Transverse colon (tissue), 4 donors: ENCODE measurements around the gene KRTAP10-6. TPM values are rescaled to one million over a fixed set of nuclear protein-coding genes. Genes with fewer than 3 reads are reported as not detected.
"Not testable (repeated sequence)": the region's sequence is repeated elsewhere in the genome, so short reads cannot be mapped to it uniquely, and the experiment has no call there.

Source experiments
- DNase-seq: peaks from one replicate; pipeline ENCODE4 v3.0.0-alpha.2; 2019
- H3K27ac ChIP-seq, 4 donors: fragments of 200-600 bp; sonication (generic); 2 replicates each; pipeline ENCODE4 v1.5.1; 2016 to 2018; ENCODE audit warnings: inconsistent platforms in 4 of 4
- H3K27me3 ChIP-seq: fragments of 200-600 bp; sonication (generic); 2 replicates; pipeline ENCODE4 v1.5.1; 2017; ENCODE audit warnings: inconsistent platforms
- H3K36me3 ChIP-seq, 4 donors: fragments of 200-600 bp; sonication (generic); 2 replicates each; pipeline ENCODE4 v1.5.1; 2017 to 2019; ENCODE audit warnings: inconsistent platforms in 4 of 4
- H3K4me1 ChIP-seq, 4 donors: fragments of 200-600 bp; sonication (generic); 2 replicates each; pipeline ENCODE4 v1.5.1; 2017 to 2020; ENCODE audit warnings: inconsistent platforms in 4 of 4
- H3K4me3 ChIP-seq, 4 donors: fragments of 200-600 bp; sonication (generic); 1 replicate in 1 of 4; 2 replicates in 3 of 4; pipeline versions ENCODE4 v1.5.1 to v1.6.1; 2017 to 2019; ENCODE audit warnings: inconsistent platforms in 4 of 4
- H3K9me3 ChIP-seq, 2 donors: fragments of 200-600 bp; sonication (generic); 2 replicates each; pipeline ENCODE4 v1.5.1; 2017 to 2019; ENCODE audit warnings: inconsistent platforms in 2 of 2
- EP300 ChIP-seq: sonication (generic); formaldehyde crosslinking; IDR thresholded peaks from one replicate; pipeline ENCODE4 v1.6.1; 2017; ENCODE audit warnings: antibody characterized with exemption, low read depth
- POLR2A ChIP-seq: fragments of 450-650 bp; IDR thresholded peaks from one replicate; pipeline ENCODE4 v1.6.1; 2016; ENCODE audit warnings: antibody characterized with exemption, mild to moderate bottlenecking, moderate library complexity
- POLR2AphosphoS5 ChIP-seq, 3 donors: sonication (generic); formaldehyde crosslinking; IDR thresholded peaks; one replicate each; pipeline ENCODE4 v1.6.1; 2016; ENCODE audit warnings: antibody characterized with exemption in 3 of 3
- WGBS, 2 donors: methylation state at CpG; one replicate each; pipeline ENCODE4 v1.1.5; 2018; ENCODE audit warnings: low coverage in 1 of 2; 5-methylcytosine and 5-hydroxymethylcytosine counted together
- in situ Hi-C, 4 donors: fragments of 200-750 bp; cut with MboI; loops; one replicate each; pipeline versions ENCODE4 v1.15.0 to v1.15.1; 2017; ENCODE audit warnings: low sequenced_read_pairs in 3 of 4, low pct_ligation_motif_present in 1 of 4, low pct_unique_long_range_greater_than_20kb in 1 of 4
- intact Hi-C: fragments of 100-400 bp; cut with DNase I; formaldehyde crosslinking; loops from one replicate; pipeline ENCODE4 v1.15.1; 2023; ENCODE audit warnings: low total_unique reads
- total RNA-seq, 4 donors: library from RNA; depleted of rRNA; stranded (reverse); fragments of >200 nt; gene quantifications; one replicate each; pipeline ENCODE4 v1.1.0, GENCODE V29; 2016
- TF ChIP-seq, protein P1 (sequence below), 5 experiments: fragments of 200-600 bp in 3 of 5; fragments of 450-650 bp in 2 of 5; sonication (generic) in 3 of 5; IDR thresholded peaks; 1 replicate in 2 of 5; 2 replicates in 3 of 5; pipeline ENCODE4 v1.5.1; 2016 to 2017; ENCODE audit warnings: antibody characterized with exemption in 5 of 5, inconsistent platforms in 3 of 5, mild to moderate bottlenecking in 2 of 5, moderate library complexity in 1 of 5

KRTAP10-6 gene
- total RNA-seq, 4 donors from 2014 or later = not detected

- Histone ChIP-seq H3K27me3 (peaks cover 11% of the 10 kb centered on the region), H3K4me1 (no peaks in the 10 kb centered on the region), H3K4me3 (no peak overlapping the region), H3K27ac (no peak overlapping the region), H3K36me3 (no peaks in the 10 kb centered on the region), H3K9me3 (peaks cover 4 to 29% of the 10 kb centered on the region in 2 donors)
- 40 to 80% methylated on average over 3 to 16 of the region's 18 CpGs for WGBS, 2 donors
- intact Hi-C loops (no loop called here), in situ Hi-C loops (no loop called here)
- no peak for DNase-seq
- no peak for TF ChIP-seq EP300
- TF ChIP-seq POLR2AphosphoS5 (IDR thresholded peaks at IDR 0.05) = no peak
- TF ChIP-seq, protein P1, sequence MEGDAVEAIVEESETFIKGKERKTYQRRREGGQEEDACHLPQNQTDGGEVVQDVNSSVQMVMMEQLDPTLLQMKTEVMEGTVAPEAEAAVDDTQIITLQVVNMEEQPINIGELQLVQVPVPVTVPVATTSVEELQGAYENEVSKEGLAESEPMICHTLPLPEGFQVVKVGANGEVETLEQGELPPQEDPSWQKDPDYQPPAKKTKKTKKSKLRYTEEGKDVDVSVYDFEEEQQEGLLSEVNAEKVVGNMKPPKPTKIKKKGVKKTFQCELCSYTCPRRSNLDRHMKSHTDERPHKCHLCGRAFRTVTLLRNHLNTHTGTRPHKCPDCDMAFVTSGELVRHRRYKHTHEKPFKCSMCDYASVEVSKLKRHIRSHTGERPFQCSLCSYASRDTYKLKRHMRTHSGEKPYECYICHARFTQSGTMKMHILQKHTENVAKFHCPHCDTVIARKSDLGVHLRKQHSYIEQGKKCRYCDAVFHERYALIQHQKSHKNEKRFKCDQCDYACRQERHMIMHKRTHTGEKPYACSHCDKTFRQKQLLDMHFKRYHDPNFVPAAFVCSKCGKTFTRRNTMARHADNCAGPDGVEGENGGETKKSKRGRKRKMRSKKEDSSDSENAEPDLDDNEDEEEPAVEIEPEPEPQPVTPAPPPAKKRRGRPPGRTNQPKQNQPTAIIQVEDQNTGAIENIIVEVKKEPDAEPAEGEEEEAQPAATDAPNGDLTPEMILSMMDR (IDR thresholded peaks at IDR 0.05) = no peak
- no peak for TF ChIP-seq POLR2A
These were observed 36.5 kb upstream of the KRTAP10-6 start for GRCh38 chr21:44628707-44629391.

DNA sequence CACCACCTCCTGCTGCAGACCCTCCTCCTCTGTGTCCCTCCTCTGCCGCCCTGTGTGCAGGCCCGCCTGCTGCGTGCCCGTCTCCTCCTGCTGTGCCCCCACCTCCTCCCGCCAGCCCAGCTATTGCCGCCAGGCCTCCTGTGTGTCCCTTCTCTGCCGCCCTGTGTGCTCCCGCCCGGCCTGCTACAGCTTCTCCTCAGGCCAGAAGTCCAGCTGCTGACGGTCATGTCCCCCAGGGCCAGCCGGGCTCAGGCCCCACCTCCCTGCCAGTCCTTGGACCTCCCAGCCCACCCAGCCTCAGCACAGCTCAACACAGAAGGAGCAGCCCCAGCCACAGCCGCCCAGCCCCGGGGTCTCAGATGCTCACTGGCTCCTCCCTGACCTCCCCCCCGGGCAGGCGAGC, 35.5 kb upstream of the KRTAP10-6 start:
- H3K36me3 ChIP-seq, intact Hi-C loops, H3K4me1 ChIP-seq, H3K4me3 ChIP-seq, in situ Hi-C loops, DNase-seq, H3K27ac ChIP-seq: not testable (repeated sequence)
- Histone ChIP-seq H3K27me3 (peaks cover 11% of the 10 kb centered on the region), H3K9me3 (peaks cover 13 to 37% of the 10 kb centered on the region in 2 donors)
- WGBS, 2 donors = 46% methylated on average over 13 of the region's 15 CpGs; no CpG with 5 or more reads in 1 of the 2 donors

DNA sequence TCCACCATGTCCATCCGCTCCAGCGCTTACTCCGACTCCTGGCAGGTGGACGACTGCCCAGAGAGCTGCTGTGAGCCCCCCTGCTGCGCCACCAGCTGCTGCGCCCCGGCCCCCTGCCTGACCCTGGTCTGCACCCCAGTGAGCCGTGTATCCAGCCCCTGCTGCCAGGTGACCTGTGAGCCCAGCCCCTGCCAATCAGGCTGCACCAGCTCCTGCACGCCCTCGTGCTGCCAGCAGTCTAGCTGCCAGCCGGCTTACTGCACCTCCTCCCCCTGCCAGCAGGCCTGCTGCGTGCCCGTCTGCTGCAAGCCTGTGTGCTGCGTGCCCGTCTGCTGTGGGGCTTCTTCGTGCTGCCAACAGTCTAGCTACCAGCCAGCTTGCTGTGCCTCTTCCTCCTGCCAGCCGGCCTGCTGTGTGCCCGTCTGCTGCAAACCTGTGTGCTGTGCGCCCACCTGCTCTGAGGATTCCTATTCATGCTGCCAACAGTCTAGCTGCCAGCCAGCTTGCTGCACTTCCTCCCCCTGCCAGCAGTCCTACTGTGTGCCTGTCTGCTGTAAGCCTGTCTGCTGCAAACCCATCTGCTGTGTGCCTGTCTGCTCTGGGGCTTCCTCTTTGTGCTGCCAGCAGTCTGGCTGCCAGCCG, 35.0 kb upstream of the KRTAP10-6 start:
- 74% methylated on average over 17 of the region's 20 CpGs; no CpG with 5 or more reads in 1 of the 2 donors for WGBS, 2 donors
- H3K27ac ChIP-seq, in situ Hi-C loops, intact Hi-C loops, H3K36me3 ChIP-seq, H3K4me3 ChIP-seq, H3K4me1 ChIP-seq, DNase-seq: not testable (repeated sequence)
- H3K9me3 ChIP-seq = peaks cover 12 to 33% of the 10 kb centered on the region in 2 donors
- H3K27me3 ChIP-seq = peaks cover 11% of the 10 kb centered on the region

- Histone ChIP-seq H3K36me3 (no peaks in the 10 kb centered on the region), H3K4me1 (no peaks in the 10 kb centered on the region), H3K27ac (no peak within 1 kb of the TSS), H3K9me3 (peaks cover 9 to 27% of the 10 kb centered on the region in 2 donors), H3K4me3 (no peak within 1 kb of the TSS), H3K27me3 (peaks cover 11% of the 10 kb centered on the region)
- in situ Hi-C loops = no loop called here
- intact Hi-C loops = no loop called here
- no peak for TF ChIP-seq POLR2AphosphoS5 (IDR thresholded peaks at IDR 0.05)
- TF ChIP-seq, protein P1 (IDR thresholded peaks at IDR 0.05) = no peak
- no peak for TF ChIP-seq POLR2A
- TF ChIP-seq EP300 = no peak
- DNase-seq = no peak
- 57% methylated on average over 7 of the region's 7 CpGs; no CpG with 5 or more reads in 1 of the 2 donors for WGBS, 2 donors
These were observed 34.4 kb upstream of the KRTAP10-6 start, which contains the start of gene KRTAP10-9 for GRCh38 chr21:44626673-44627143. Gene KRTAP10-9 (plus strand): TSS chr21:44627093. CDS start chr21:44627172, 79 bp downstream.

DNA sequence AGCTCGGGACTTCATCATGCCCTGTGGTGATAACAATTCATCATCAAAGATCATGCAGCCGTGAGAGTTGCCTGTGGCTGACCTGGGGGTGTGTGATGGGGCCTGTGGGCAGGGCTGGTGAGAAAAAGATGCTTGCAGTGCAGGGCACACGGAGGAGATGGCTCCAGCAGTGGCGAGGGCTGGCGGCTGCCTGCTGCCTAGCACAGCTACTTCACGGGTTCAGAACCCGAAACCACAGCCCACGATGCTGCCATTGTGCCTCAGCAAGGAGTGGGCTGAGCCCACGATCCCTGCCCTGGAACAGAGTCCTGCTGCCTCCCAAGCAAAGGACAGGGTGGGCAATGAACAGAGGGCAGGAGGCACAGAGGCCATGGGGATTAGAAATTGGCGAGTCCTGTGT, 34.0 kb upstream of the KRTAP10-6 start:
- TF ChIP-seq EP300 (no peak), POLR2A (no peak)
- TF ChIP-seq, protein P1 (IDR thresholded peaks at IDR 0.05) = no peak
- WGBS, 2 donors = 41 to 74% methylated on average over 2 to 10 of the region's 10 CpGs

More for the DNA sequence above, 34.0 kb upstream of the KRTAP10-6 start:
- Histone ChIP-seq H3K4me3 (no peak overlapping the region), H3K27ac (no peak overlapping the region), H3K9me3 (peaks cover 9 to 22% of the 10 kb centered on the region in 2 donors), H3K27me3 (peaks cover 11% of the 10 kb centered on the region), H3K4me1 (no peaks in the 10 kb centered on the region), H3K36me3 (no peaks in the 10 kb centered on the region)
- DNase-seq = no peak
- intact Hi-C loops (no loop called here), in situ Hi-C loops (no loop called here)
